Measurements from ENCODE around the gene ANKRD22. TPM values are rescaled to one million over a fixed set of nuclear protein-coding genes. Genes with fewer than 3 reads are reported as not detected.

The ANKRD22 gene
- total and polyA plus RNA-seq, 9 of the 15 experiments (the other 6 are each of a cell fraction or from before 2014, with no cell fraction given) = not detected

DNA sequence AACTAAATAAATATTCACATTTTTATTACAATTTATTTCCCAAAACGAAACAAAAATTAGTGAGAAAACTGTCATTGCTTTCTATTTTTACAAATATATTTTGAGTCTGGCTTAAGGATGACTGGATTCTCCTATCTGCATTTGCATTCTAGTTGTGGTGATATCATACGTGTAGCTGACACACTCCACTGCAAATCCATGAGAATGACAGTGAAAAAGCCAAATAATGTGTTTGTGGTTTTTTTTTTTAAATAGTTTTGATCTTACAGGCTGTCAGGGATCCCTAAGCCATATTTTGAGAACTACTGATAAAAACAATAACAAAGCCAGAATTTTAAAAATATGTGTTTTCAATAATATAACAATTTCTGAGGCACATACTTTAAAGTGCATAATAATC lies 22.6 kb upstream of the ANKRD22 start (continued):
- TF ChIP-seq, protein P1, sequence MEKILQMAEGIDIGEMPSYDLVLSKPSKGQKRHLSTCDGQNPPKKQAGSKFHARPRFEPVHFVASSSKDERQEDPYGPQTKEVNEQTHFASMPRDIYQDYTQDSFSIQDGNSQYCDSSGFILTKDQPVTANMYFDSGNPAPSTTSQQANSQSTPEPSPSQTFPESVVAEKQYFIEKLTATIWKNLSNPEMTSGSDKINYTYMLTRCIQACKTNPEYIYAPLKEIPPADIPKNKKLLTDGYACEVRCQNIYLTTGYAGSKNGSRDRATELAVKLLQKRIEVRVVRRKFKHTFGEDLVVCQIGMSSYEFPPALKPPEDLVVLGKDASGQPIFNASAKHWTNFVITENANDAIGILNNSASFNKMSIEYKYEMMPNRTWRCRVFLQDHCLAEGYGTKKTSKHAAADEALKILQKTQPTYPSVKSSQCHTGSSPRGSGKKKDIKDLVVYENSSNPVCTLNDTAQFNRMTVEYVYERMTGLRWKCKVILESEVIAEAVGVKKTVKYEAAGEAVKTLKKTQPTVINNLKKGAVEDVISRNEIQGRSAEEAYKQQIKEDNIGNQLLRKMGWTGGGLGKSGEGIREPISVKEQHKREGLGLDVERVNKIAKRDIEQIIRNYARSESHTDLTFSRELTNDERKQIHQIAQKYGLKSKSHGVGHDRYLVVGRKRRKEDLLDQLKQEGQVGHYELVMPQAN (IDR thresholded peaks at IDR 0.05; ENCODE audit: borderline replicate concordance) = no peak
- no peak for TF ChIP-seq HDAC1 (IDR thresholded peaks at IDR 0.05)
- TF ChIP-seq NR1H2 (CRISPR knock-in tag; IDR thresholded peaks at IDR 0.05) = no peak

DNA sequence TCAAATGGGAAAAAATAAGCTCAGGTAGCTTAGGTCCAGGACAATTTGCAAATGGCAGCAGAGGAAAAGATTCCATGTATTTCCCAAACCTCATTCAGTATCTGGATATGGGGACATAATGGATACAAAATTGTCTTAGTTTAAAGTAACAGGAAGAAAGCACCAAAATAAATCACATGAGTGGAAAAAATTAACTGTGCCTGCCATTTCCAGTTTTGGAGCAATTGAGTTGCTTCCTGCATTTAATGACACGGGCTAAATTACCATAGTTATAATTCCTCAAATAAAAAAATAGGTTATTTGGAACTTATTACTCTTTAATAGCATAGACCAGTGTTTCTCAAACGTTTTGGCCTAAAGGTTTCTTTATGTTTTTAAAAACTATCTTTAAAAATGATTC lies 22.1 kb upstream of the ANKRD22 start:
- H3K4me3 ChIP-seq = no peak overlapping the region
- H3K9me3 ChIP-seq (replicated peaks; ENCODE audit: control insufficient read depth, insufficient read depth, low read depth, low read length) = no peaks in the 10 kb centered on the region
- intact Hi-C loops (cut with micrococcal nuclease) (no loop called here), in situ Hi-C loops (cut with MboI) (no loop called here)
- H3K9ac ChIP-seq (ENCODE audit: insufficient read depth in 1 of 2, low read depth in 2 of 2, low read length in 2 of 2) = no peak overlapping the region
- FAIRE-seq = no peak
- ChIA-PET POLR2A (no interaction called here), CTCF (ENCODE audit: low intra/inter-chr PET ratio) (no interaction called here)
- no peak overlapping the region for H3K27ac ChIP-seq (ENCODE audit: extremely low read depth, low read depth, low read length)
- no peak overlapping the region for H2AFZ ChIP-seq (ENCODE audit: low read depth, low read length)
- no peaks in the 10 kb centered on the region for H3K4me1 ChIP-seq (replicated peaks in 1 of 2; ENCODE audit: control insufficient read depth in 2 of 2, insufficient read depth in 2 of 2, low read length in 2 of 2)
- no peak overlapping the region for H3K4me2 ChIP-seq (ENCODE audit: insufficient read depth, low read length)
- no TSS peak for BruUV-seq (replicated peaks)
- no peak for DNase-seq (ENCODE audit: extremely low read depth in 1 of 4, low spot score in 3 of 4)
- no peaks in the 10 kb centered on the region for H3K9me1 ChIP-seq (ENCODE audit: control insufficient read depth, insufficient read depth, low read length)
- no peaks in the 10 kb centered on the region for H3K36me3 ChIP-seq (ENCODE audit: control insufficient read depth, insufficient read depth, low read length)
- H3K79me2 ChIP-seq (ENCODE audit: control insufficient read depth, insufficient read depth, low read length) = no peaks in the 10 kb centered on the region
- no peaks in the 10 kb centered on the region for H4K20me1 ChIP-seq (replicated peaks; ENCODE audit: control insufficient read depth, insufficient read depth, low read length)
- H3K27me3 ChIP-seq (ENCODE audit: control insufficient read depth in 2 of 2, insufficient read depth in 2 of 2, low read length in 2 of 2) = no peaks in the 10 kb centered on the region; a peak in 1 of 5 replicates
- 0% methylated on average over 2 of the region's 2 CpGs for WGBS (ENCODE audit: insufficient coverage, low coverage, missing lambda C conversion rate)
- no peak for ATAC-seq
- no peak for TF ChIP-seq RHOXF2B (CRISPR knock-in tag; conservative IDR thresholded peaks at IDR 0.05)
- TF ChIP-seq ZNF507 (tag; conservative IDR thresholded peaks at IDR 0.05) = no peak
- TF ChIP-seq, protein P2, sequence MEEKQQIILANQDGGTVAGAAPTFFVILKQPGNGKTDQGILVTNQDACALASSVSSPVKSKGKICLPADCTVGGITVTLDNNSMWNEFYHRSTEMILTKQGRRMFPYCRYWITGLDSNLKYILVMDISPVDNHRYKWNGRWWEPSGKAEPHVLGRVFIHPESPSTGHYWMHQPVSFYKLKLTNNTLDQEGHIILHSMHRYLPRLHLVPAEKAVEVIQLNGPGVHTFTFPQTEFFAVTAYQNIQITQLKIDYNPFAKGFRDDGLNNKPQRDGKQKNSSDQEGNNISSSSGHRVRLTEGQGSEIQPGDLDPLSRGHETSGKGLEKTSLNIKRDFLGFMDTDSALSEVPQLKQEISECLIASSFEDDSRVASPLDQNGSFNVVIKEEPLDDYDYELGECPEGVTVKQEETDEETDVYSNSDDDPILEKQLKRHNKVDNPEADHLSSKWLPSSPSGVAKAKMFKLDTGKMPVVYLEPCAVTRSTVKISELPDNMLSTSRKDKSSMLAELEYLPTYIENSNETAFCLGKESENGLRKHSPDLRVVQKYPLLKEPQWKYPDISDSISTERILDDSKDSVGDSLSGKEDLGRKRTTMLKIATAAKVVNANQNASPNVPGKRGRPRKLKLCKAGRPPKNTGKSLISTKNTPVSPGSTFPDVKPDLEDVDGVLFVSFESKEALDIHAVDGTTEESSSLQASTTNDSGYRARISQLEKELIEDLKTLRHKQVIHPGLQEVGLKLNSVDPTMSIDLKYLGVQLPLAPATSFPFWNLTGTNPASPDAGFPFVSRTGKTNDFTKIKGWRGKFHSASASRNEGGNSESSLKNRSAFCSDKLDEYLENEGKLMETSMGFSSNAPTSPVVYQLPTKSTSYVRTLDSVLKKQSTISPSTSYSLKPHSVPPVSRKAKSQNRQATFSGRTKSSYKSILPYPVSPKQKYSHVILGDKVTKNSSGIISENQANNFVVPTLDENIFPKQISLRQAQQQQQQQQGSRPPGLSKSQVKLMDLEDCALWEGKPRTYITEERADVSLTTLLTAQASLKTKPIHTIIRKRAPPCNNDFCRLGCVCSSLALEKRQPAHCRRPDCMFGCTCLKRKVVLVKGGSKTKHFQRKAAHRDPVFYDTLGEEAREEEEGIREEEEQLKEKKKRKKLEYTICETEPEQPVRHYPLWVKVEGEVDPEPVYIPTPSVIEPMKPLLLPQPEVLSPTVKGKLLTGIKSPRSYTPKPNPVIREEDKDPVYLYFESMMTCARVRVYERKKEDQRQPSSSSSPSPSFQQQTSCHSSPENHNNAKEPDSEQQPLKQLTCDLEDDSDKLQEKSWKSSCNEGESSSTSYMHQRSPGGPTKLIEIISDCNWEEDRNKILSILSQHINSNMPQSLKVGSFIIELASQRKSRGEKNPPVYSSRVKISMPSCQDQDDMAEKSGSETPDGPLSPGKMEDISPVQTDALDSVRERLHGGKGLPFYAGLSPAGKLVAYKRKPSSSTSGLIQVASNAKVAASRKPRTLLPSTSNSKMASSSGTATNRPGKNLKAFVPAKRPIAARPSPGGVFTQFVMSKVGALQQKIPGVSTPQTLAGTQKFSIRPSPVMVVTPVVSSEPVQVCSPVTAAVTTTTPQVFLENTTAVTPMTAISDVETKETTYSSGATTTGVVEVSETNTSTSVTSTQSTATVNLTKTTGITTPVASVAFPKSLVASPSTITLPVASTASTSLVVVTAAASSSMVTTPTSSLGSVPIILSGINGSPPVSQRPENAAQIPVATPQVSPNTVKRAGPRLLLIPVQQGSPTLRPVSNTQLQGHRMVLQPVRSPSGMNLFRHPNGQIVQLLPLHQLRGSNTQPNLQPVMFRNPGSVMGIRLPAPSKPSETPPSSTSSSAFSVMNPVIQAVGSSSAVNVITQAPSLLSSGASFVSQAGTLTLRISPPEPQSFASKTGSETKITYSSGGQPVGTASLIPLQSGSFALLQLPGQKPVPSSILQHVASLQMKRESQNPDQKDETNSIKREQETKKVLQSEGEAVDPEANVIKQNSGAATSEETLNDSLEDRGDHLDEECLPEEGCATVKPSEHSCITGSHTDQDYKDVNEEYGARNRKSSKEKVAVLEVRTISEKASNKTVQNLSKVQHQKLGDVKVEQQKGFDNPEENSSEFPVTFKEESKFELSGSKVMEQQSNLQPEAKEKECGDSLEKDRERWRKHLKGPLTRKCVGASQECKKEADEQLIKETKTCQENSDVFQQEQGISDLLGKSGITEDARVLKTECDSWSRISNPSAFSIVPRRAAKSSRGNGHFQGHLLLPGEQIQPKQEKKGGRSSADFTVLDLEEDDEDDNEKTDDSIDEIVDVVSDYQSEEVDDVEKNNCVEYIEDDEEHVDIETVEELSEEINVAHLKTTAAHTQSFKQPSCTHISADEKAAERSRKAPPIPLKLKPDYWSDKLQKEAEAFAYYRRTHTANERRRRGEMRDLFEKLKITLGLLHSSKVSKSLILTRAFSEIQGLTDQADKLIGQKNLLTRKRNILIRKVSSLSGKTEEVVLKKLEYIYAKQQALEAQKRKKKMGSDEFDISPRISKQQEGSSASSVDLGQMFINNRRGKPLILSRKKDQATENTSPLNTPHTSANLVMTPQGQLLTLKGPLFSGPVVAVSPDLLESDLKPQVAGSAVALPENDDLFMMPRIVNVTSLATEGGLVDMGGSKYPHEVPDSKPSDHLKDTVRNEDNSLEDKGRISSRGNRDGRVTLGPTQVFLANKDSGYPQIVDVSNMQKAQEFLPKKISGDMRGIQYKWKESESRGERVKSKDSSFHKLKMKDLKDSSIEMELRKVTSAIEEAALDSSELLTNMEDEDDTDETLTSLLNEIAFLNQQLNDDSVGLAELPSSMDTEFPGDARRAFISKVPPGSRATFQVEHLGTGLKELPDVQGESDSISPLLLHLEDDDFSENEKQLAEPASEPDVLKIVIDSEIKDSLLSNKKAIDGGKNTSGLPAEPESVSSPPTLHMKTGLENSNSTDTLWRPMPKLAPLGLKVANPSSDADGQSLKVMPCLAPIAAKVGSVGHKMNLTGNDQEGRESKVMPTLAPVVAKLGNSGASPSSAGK (IDR thresholded peaks at IDR 0.05) = no peak

All from K562 (cell line).